Endothelial cell (in vitro differentiated cells): Measurements from ENCODE around the gene PHF3. TPM values are rescaled to one million over a fixed set of nuclear protein-coding genes. Genes with fewer than 3 reads are reported as not detected.

Experiments
- DNase-seq: peaks from one replicate; pipeline ENCODE4 v3.0.0; 2021; ENCODE audit warnings: low spot score
- H3K27ac Mint-ChIP-seq: one replicate; pipeline ENCODE4 v1.8.0; 2021; ENCODE audit warnings: mixed read lengths, inconsistent platforms; ENCODE audit not compliant: unreplicated experiment
- H3K27me3 Mint-ChIP-seq: one replicate; pipeline ENCODE4 v1.8.0; 2021; ENCODE audit warnings: mild to moderate bottlenecking, moderate library complexity, mixed read lengths, inconsistent platforms; ENCODE audit not compliant: unreplicated experiment
- H3K36me3 Mint-ChIP-seq: one replicate; pipeline ENCODE4 v1.8.0; 2021; ENCODE audit warnings: mild to moderate bottlenecking, low read depth, mixed read lengths, inconsistent platforms; ENCODE audit not compliant: unreplicated experiment
- H3K4me1 Mint-ChIP-seq: one replicate; pipeline ENCODE4 v1.8.0; 2021; ENCODE audit warnings: mild to moderate bottlenecking, mixed read lengths, inconsistent platforms; ENCODE audit not compliant: unreplicated experiment
- H3K4me3 Mint-ChIP-seq: one replicate; pipeline ENCODE4 v1.8.0; 2021; ENCODE audit warnings: mild to moderate bottlenecking, mixed read lengths, inconsistent platforms; ENCODE audit not compliant: unreplicated experiment
- H3K9me3 Mint-ChIP-seq: one replicate; pipeline ENCODE4 v1.8.0; 2021; ENCODE audit warnings: mixed read lengths, inconsistent platforms; ENCODE audit not compliant: unreplicated experiment
- total RNA-seq: library from RNA; stranded (reverse); fragmentation: NEBNext Ultra II Directional; extraction: Animal tissue kit (Norgen Biotek cat#: 25700); gene quantifications from one replicate; pipeline ENCODE4 v1.2.1, GENCODE V29; 2021; ENCODE audit not compliant: unreplicated experiment
- TF ChIP-seq, protein P1 (sequence below): fragments of 200-600 bp; sonication (generic); IDR thresholded peaks from one replicate; pipeline ENCODE4 v1.5.0; 2021; ENCODE audit warnings: antibody characterized with exemption; ENCODE audit not compliant: unreplicated experiment

PHF3 gene
- total RNA-seq, 1 donor from 2014 or later = 47.9 TPM

- TF ChIP-seq, protein P1, sequence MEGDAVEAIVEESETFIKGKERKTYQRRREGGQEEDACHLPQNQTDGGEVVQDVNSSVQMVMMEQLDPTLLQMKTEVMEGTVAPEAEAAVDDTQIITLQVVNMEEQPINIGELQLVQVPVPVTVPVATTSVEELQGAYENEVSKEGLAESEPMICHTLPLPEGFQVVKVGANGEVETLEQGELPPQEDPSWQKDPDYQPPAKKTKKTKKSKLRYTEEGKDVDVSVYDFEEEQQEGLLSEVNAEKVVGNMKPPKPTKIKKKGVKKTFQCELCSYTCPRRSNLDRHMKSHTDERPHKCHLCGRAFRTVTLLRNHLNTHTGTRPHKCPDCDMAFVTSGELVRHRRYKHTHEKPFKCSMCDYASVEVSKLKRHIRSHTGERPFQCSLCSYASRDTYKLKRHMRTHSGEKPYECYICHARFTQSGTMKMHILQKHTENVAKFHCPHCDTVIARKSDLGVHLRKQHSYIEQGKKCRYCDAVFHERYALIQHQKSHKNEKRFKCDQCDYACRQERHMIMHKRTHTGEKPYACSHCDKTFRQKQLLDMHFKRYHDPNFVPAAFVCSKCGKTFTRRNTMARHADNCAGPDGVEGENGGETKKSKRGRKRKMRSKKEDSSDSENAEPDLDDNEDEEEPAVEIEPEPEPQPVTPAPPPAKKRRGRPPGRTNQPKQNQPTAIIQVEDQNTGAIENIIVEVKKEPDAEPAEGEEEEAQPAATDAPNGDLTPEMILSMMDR = no peak
- H3K9me3 Mint-ChIP-seq = no peaks in the 10 kb centered on the region
- H3K4me3 Mint-ChIP-seq = no peak overlapping the region
- no peak overlapping the region for H3K27ac Mint-ChIP-seq
- peaks cover 10% of the 10 kb centered on the region for H3K4me1 Mint-ChIP-seq
- no peak for DNase-seq
- peaks cover 19% of the 10 kb centered on the region for H3K36me3 Mint-ChIP-seq
- no peaks in the 10 kb centered on the region for H3K27me3 Mint-ChIP-seq
These were observed 50.1 kb downstream of the PHF3 start for GRCh38 chr6:63685446-63686379.

GRCh38 chr6:63689421-63689820 is 53.8 kb downstream of the PHF3 start:
- H3K27me3 Mint-ChIP-seq = no peaks in the 10 kb centered on the region

GRCh38 chr6:63690221-63690620 is 54.6 kb downstream of the PHF3 start:
- Mint-ChIP-seq H3K9me3 (no peaks in the 10 kb centered on the region), H3K27ac (no peak overlapping the region), H3K36me3 (peaks cover 8% of the 10 kb centered on the region), H3K4me1 (peaks cover 9% of the 10 kb centered on the region), H3K27me3 (no peaks in the 10 kb centered on the region), H3K4me3 (no peak overlapping the region)
- no peak for DNase-seq
- TF ChIP-seq, protein P1 = no peak

More at GRCh38 chr6:63689421-63689820, 53.8 kb downstream of the PHF3 start:
- DNase-seq = no peak
- Mint-ChIP-seq H3K9me3 (no peaks in the 10 kb centered on the region), H3K36me3 (peaks cover 14% of the 10 kb centered on the region), H3K4me3 (no peak overlapping the region), H3K4me1 (peaks cover 9% of the 10 kb centered on the region), H3K27ac (no peak overlapping the region)
- TF ChIP-seq, protein P1 = no peak

- TF ChIP-seq, protein P1 = no peak
- peaks cover 31% of the 10 kb centered on the region for H3K36me3 Mint-ChIP-seq
- DNase-seq = no peak
- no peaks in the 10 kb centered on the region for H3K4me1 Mint-ChIP-seq
- H3K9me3 Mint-ChIP-seq = no peaks in the 10 kb centered on the region
- no peaks in the 10 kb centered on the region for H3K27me3 Mint-ChIP-seq
- no peak overlapping the region for H3K4me3 Mint-ChIP-seq
- no peak overlapping the region for H3K27ac Mint-ChIP-seq
These were observed 70.1 kb downstream of the PHF3 start for GRCh38 chr6:63705707-63706106.

- H3K4me1 Mint-ChIP-seq = no peaks in the 10 kb centered on the region
- DNase-seq = no peak
- TF ChIP-seq, protein P1 = no peak
- H3K4me3 Mint-ChIP-seq = no peak overlapping the region
- H3K9me3 Mint-ChIP-seq = no peaks in the 10 kb centered on the region
- H3K36me3 Mint-ChIP-seq = peaks cover 38% of the 10 kb centered on the region
- H3K27ac Mint-ChIP-seq = no peak overlapping the region
- no peaks in the 10 kb centered on the region for H3K27me3 Mint-ChIP-seq
These were observed 71.0 kb downstream of the PHF3 start for GRCh38 chr6:63706630-63707029.
